CD14-positive monocyte (primary cell): ENCODE data around the gene NELL1. TPM values are rescaled to one million over a fixed set of nuclear protein-coding genes. Genes with fewer than 3 reads are reported as not detected.

Experiments
- DNase-seq, 3 donors: peaks; one replicate each; pipeline ENCODE4 v3.0.0-alpha.2; 2011 to 2022
- H2AFZ ChIP-seq: 2 replicates; pipeline ENCODE4 v1.6.0; 2012; ENCODE audit warnings: mild to moderate bottlenecking, low read depth, low read length, inconsistent platforms; ENCODE audit not compliant: insufficient read depth, poor library complexity, severe bottlenecking
- H3K27ac ChIP-seq, 2 donors: 1 replicate in 1 of 2; 2 replicates in 1 of 2; pipeline ENCODE4 v1.5.1; 2012 to 2013; ENCODE audit warnings: low read length in 2 of 2, control low read depth in 1 of 2, inconsistent platforms in 1 of 2, low read depth in 1 of 2, mild to moderate bottlenecking in 1 of 2
- H3K27me3 ChIP-seq, 2 donors: one replicate each; pipeline versions ENCODE4 v1.6.0 to v1.6.1; 2011 to 2013; ENCODE audit warnings: low read length in 2 of 2; ENCODE audit not compliant: control insufficient read depth in 2 of 2, insufficient read depth in 2 of 2
- H3K36me3 ChIP-seq, 2 donors: replicated peaks in 1 of 2; 1 replicate in 1 of 2; 2 replicates in 1 of 2; pipeline versions ENCODE4 v1.5.1 to v1.6.1; 2012 to 2013; ENCODE audit warnings: low read length in 2 of 2, control low read depth in 1 of 2, inconsistent platforms in 1 of 2, mild to moderate bottlenecking in 1 of 2; ENCODE audit not compliant: insufficient read depth in 2 of 2, control insufficient read depth in 1 of 2
- H3K4me1 ChIP-seq, 2 donors: 1 replicate in 1 of 2; 2 replicates in 1 of 2; pipeline versions ENCODE4 v1.5.1 to v1.6.1; 2012 to 2013; ENCODE audit warnings: low read length in 2 of 2, control low read depth in 1 of 2, inconsistent platforms in 1 of 2, mild to moderate bottlenecking in 1 of 2, moderate library complexity in 1 of 2; ENCODE audit not compliant: insufficient read depth in 2 of 2, control insufficient read depth in 1 of 2
- H3K4me2 ChIP-seq: replicated peaks from 2 replicates; pipeline ENCODE3; 2012; ENCODE audit warnings: low read length, moderate library complexity, mild to moderate bottlenecking; ENCODE audit not compliant: poor library complexity, severe bottlenecking; ENCODE audit errors: extremely low read depth
- H3K4me3 ChIP-seq, 3 experiments: fragments of 200-600 bp in 1 of 3; sonication (generic) in 1 of 3; replicated peaks in 1 of 3; 1 replicate in 2 of 3; 2 replicates in 1 of 3; pipeline ENCODE4 v1.5.1; 2011 to 2013; ENCODE audit warnings: low read length in 3 of 3, mild to moderate bottlenecking in 3 of 3, control low read depth in 2 of 3, low read depth in 2 of 3, inconsistent platforms in 1 of 3, moderate library complexity in 1 of 3
- H3K79me2 ChIP-seq: 2 replicates; pipeline ENCODE4 v1.6.0; 2012; ENCODE audit warnings: mild to moderate bottlenecking, control low read depth, inconsistent platforms, low read length, moderate library complexity; ENCODE audit not compliant: insufficient read depth
- H3K9ac ChIP-seq: 2 replicates; pipeline ENCODE4 v1.6.0; 2017; ENCODE audit warnings: low read length, mild to moderate bottlenecking; ENCODE audit not compliant: insufficient read depth, poor library complexity, severe bottlenecking
- H3K9me3 ChIP-seq, 2 donors: replicated peaks in 1 of 2; 1 replicate in 1 of 2; 2 replicates in 1 of 2; pipeline versions ENCODE4 v1.5.1 to v1.6.1; 2012 to 2013; ENCODE audit warnings: low read length in 2 of 2, control low read depth in 1 of 2; ENCODE audit not compliant: control insufficient read depth in 1 of 2, insufficient read depth in 1 of 2
- H4K20me1 ChIP-seq: 2 replicates; pipeline ENCODE4 v1.6.0; 2012; ENCODE audit warnings: mild to moderate bottlenecking, low read length, control low read depth, moderate library complexity; ENCODE audit not compliant: insufficient read depth
- H3K27ac Mint-ChIP-seq, 7 donors: one replicate each; pipeline ENCODE4 v1.8.0; 2020; ENCODE audit warnings: mild to moderate bottlenecking in 7 of 7, mixed read lengths in 7 of 7, moderate library complexity in 6 of 7, inconsistent platforms in 2 of 7
- H3K27me3 Mint-ChIP-seq, 3 donors: one replicate each; pipeline ENCODE4 v1.8.0; 2021 to 2022; ENCODE audit warnings: low read depth in 3 of 3, mild to moderate bottlenecking in 3 of 3, mixed read lengths in 3 of 3, moderate library complexity in 3 of 3, inconsistent platforms in 1 of 3
- H3K36me3 Mint-ChIP-seq, 2 donors: one replicate each; pipeline ENCODE4 v1.8.0; 2020; ENCODE audit warnings: mixed read lengths in 2 of 2, inconsistent platforms in 1 of 2, mild to moderate bottlenecking in 1 of 2
- H3K4me1 Mint-ChIP-seq: one replicate; pipeline ENCODE4 v1.8.0; 2020; ENCODE audit warnings: mild to moderate bottlenecking, mixed read lengths
- H3K4me3 Mint-ChIP-seq, 2 donors: one replicate each; pipeline ENCODE4 v1.8.0; 2020; ENCODE audit warnings: mild to moderate bottlenecking in 2 of 2, mixed read lengths in 2 of 2, moderate library complexity in 1 of 2
- H3K9me3 Mint-ChIP-seq, 7 donors: one replicate each; pipeline ENCODE4 v1.8.0; 2020 to 2022; ENCODE audit warnings: mixed read lengths in 7 of 7, mild to moderate bottlenecking in 6 of 7, moderate library complexity in 6 of 7, inconsistent platforms in 2 of 7
- CTCF ChIP-seq: fragments of 200-600 bp; IDR thresholded peaks from one replicate; pipeline ENCODE4 v1.8.0; 2022; ENCODE audit warnings: antibody characterized with exemption, mild to moderate bottlenecking
- WGBS: methylation state at CpG from one replicate; pipeline ENCODE4 v1.1.5; 2013; ENCODE audit warnings: missing lambda C conversion rate; ENCODE audit not compliant: insufficient coverage; 5-methylcytosine and 5-hydroxymethylcytosine counted together
- intact Hi-C, 2 donors: fragments of 100-400 bp; cut with micrococcal nuclease; formaldehyde crosslinking; loops; one replicate each; pipeline versions ENCODE4 v1.15.0 to v1.15.1; 2023
- polyA plus RNA-seq, 3 donors: library from polyadenylated mRNA; depleted of rRNA in 1 of 3; unstranded in 2 of 3; stranded (reverse) in 1 of 3; fragments of 300-500 nt in 2 of 3; fragments of >200 nt in 1 of 3; fragmentation: Illumina TruSeq in 2 of 3; gene quantifications; 1 replicate in 2 of 3; 2 replicates in 1 of 3; pipeline ENCODE4 v1.2.3, GENCODE V29; 2012 to 2021

NELL1 gene
- polyA plus RNA-seq, 3 donors, result not detected

- Histone ChIP-seq H3K9me3 (no peaks in the 10 kb centered on the region), H3K4me1 (no peaks in the 10 kb centered on the region), H3K4me3 (no peak overlapping the region), H3K79me2 (no peaks in the 10 kb centered on the region), H3K4me2 (no peak overlapping the region), H3K9ac (no peak overlapping the region), H3K36me3 (no peaks in the 10 kb centered on the region), H3K27ac (no peak overlapping the region), H4K20me1 (no peaks in the 10 kb centered on the region), H2AFZ (no peak overlapping the region), H3K27me3 (no peaks in the 10 kb centered on the region)
- Mint-ChIP-seq H3K36me3 (no peaks in the 10 kb centered on the region), H3K4me1 (peaks cover 4% of the 10 kb centered on the region), H3K4me3 (no peak overlapping the region), H3K27me3 (peaks cover 0 to 4% (median 2%) of the 10 kb centered on the region in 3 donors), H3K9me3 (no peaks in the 10 kb centered on the region), H3K27ac (no peak overlapping the region)
- 89% methylated on average over 3 of the region's 3 CpGs for WGBS
- intact Hi-C loops, result no loop called here
- TF ChIP-seq CTCF, result no peak
- DNase-seq, result no peak
Observed at GRCh38 chr11:21615955-21616371, 946.6 kb downstream of the NELL1 start.

- H3K27me3 ChIP-seq, result no peaks in the 10 kb centered on the region
- no peaks in the 10 kb centered on the region for H3K36me3 ChIP-seq
- Mint-ChIP-seq H3K27me3 (peaks cover under 1 to 3% (median 2%) of the 10 kb centered on the region in 3 donors), H3K4me3 (no peak overlapping the region), H3K27ac (no peak overlapping the region), H3K9me3 (peaks cover 0 to 4% (median 0%) of the 10 kb centered on the region in 7 donors), H3K36me3 (peaks cover 0 to 6% of the 10 kb centered on the region in 2 donors), H3K4me1 (peaks cover 22% of the 10 kb centered on the region)
- 100% methylated on average over 1 of the region's 1 CpG for whole genome bisulfite sequencing
- no peaks in the 10 kb centered on the region for H4K20me1 ChIP-seq
- no peak overlapping the region for H3K9ac ChIP-seq
- H3K9me3 ChIP-seq, result no peaks in the 10 kb centered on the region
- peaks cover 23 to 25% of the 10 kb centered on the region in 2 donors for H3K4me1 ChIP-seq
- TF ChIP-seq CTCF, result no peak
- no peak for DNase-seq
- no peak overlapping the region for H3K27ac ChIP-seq
- no peak overlapping the region for H2AFZ ChIP-seq
- no peaks in the 10 kb centered on the region for H3K79me2 ChIP-seq
- no peak overlapping the region for H3K4me2 ChIP-seq
- intact Hi-C loops, result no loop called here
- H3K4me3 ChIP-seq, result no peak overlapping the region
Observed at GRCh38 chr11:21622566-21622965, 953.2 kb downstream of the NELL1 start.
